ENCODE measurements around the gene GBX1.

Gene GBX1

GRCh38 chr7:151101621-151102396 lies 65.7 kb downstream of the GBX1 start:
- no peak for FAIRE-seq
- DNase-seq (ENCODE audit: extremely low spot score, insufficient read length, low read depth), result no peak

GRCh38 chr7:151100921-151101320 lies 66.6 kb downstream of the GBX1 start:
- DNase-seq (ENCODE audit: extremely low spot score, insufficient read length, low read depth) (no peak), FAIRE-seq (no peak)

DNA sequence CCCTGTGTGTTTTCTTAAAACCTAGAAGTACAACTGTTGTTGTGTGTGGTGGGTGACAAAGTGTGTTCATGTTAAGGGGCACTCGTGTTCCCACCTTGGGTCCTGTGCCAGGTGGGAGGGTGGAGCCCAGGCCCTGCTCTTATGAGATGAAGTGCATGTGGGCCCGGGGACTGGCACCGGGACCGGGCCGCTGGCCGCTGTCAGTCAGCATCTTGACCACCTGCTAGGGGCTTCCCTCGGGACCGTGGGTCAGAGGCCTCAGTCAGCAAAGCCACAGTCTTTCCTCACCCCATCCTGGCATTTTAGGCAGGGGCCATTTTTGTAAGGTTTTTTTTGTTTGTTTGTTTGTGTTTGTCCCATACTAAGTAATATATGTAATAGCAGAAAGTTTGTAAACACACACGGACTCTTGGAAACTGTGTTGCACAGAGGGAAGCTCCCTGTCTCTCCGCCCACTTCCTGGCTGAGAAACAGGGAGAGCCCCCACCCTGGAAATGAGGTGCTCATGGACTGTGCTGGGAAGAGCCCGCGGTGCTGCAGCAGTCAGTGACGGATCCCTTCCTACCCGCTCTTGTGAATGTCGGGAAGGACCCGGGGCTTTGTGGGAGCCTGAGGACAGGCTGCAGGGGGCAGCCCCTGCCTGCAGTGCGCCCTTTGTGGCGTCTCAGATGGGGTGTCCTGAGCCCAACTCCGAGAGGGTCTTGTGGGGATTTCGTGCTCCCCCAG lies 67.8 kb downstream of the GBX1 start:
- DNase-seq (ENCODE audit: extremely low spot score, insufficient read length, low read depth) (no peak), FAIRE-seq (no peak)

Measured in GM18507 (cell line).